OCI-LY7 (cell line): ENCODE measurements around the gene LRRC74B. TPM values are rescaled to one million over a fixed set of nuclear protein-coding genes. Genes with fewer than 3 reads are reported as not detected.

Source experiments
- BruUV-seq: library from RNA; stranded (reverse); fragments of 400-500 nt; replicated peaks from 2 replicates; lab custom pipeline; 2021; lab: Mats Ljungman, UMichigan
- CTCF ChIA-PET: fragments of 300-600 bp; sonication (Branson Sonifier 250); formaldehyde crosslinking; loops from one replicate; lab custom pipeline; 2022; ENCODE audit warnings: antibody characterized with exemption; ENCODE audit not compliant: unreplicated experiment; lab: Charles Lee
- POLR2A ChIA-PET: fragments of 300-600 bp; sonication (Branson Sonifier 250); formaldehyde crosslinking; loops from one replicate; lab custom pipeline; 2022; ENCODE audit warnings: antibody characterized with exemption; lab: Charles Lee
- DNase-seq: peaks from one replicate; pipeline ENCODE4 v3.0.0-alpha.2; 2015; ENCODE audit warnings: low spot score
- H2AFZ ChIP-seq: fragments of 200-600 bp; sonication (generic), shearing (Covaris generic); 2 replicates; pipeline ENCODE4 v1.6.1; 2014; ENCODE audit warnings: mild to moderate bottlenecking, antibody characterized with exemption, low read length, moderate library complexity
- H3K27ac ChIP-seq: fragments of 200-600 bp; sonication (generic); 2 replicates; pipeline ENCODE4 v1.5.1; 2014; ENCODE audit warnings: mixed run types, low read depth, mild to moderate bottlenecking, moderate library complexity, low read length, inconsistent platforms; ENCODE audit not compliant: poor library complexity, severe bottlenecking
- H3K36me3 ChIP-seq: fragments of 200-600 bp; sonication (generic); 2 replicates; pipeline ENCODE4 v1.6.1; 2014; ENCODE audit warnings: mild to moderate bottlenecking, antibody characterized with exemption, low read length, moderate library complexity, mixed read lengths; ENCODE audit not compliant: insufficient read depth
- H3K4me1 ChIP-seq: fragments of 200-600 bp; sonication (generic); 2 replicates; pipeline ENCODE4 v1.5.1; 2014; ENCODE audit warnings: mild to moderate bottlenecking, low read length; ENCODE audit not compliant: insufficient read depth, poor library complexity, severe bottlenecking
- H3K4me2 ChIP-seq: fragments of 200-600 bp; sonication (generic); 2 replicates; pipeline ENCODE4 v1.6.1; 2014; ENCODE audit warnings: mild to moderate bottlenecking, low read length
- H3K4me3 ChIP-seq: fragments of 200-600 bp; sonication (generic); 2 replicates; pipeline ENCODE4 v1.5.1; 2014; ENCODE audit warnings: mild to moderate bottlenecking, low read depth, low read length; ENCODE audit not compliant: poor library complexity, severe bottlenecking
- H3K79me2 ChIP-seq: fragments of 200-600 bp; sonication (generic); 2 replicates; pipeline ENCODE4 v1.6.1; 2016; ENCODE audit warnings: low read depth, mild to moderate bottlenecking, low read length, moderate library complexity, mixed read lengths; ENCODE audit not compliant: insufficient read depth
- H3K9me2 ChIP-seq: fragments of 200-600 bp; sonication (generic); 2 replicates; pipeline ENCODE4 v1.6.1; 2016; ENCODE audit warnings: mild to moderate bottlenecking, low read length, mixed read lengths; ENCODE audit not compliant: insufficient read depth
- H3K9me3 ChIP-seq: fragments of 200-600 bp; sonication (generic); 2 replicates; pipeline ENCODE4 v1.6.1; 2014; ENCODE audit warnings: mild to moderate bottlenecking, mixed run types, low read length, mixed read lengths
- H4K20me1 ChIP-seq: fragments of 200-600 bp; sonication (generic); 2 replicates; pipeline ENCODE4 v1.6.1; 2014; ENCODE audit warnings: mild to moderate bottlenecking, antibody characterized with exemption, low read length, moderate library complexity, mixed read lengths; ENCODE audit not compliant: insufficient read depth
- CTCF ChIP-seq: fragments of 200-600 bp; sonication (generic); conservative IDR thresholded peaks from 2 replicates; pipeline ENCODE4 v1.5.1; 2014; ENCODE audit warnings: mild to moderate bottlenecking, antibody characterized with exemption, low read length, moderate library complexity, mixed read lengths
- EZH2phosphoT487 ChIP-seq: fragments of 200-600 bp; sonication (generic); IDR thresholded peaks from 2 replicates; pipeline ENCODE4 v1.6.1; 2018; ENCODE audit warnings: low read depth, borderline replicate concordance, mild to moderate bottlenecking, mixed run types, antibody characterized with exemption, low read length, moderate library complexity, mixed read lengths
- intact Hi-C: fragments of 100-400 bp; cut with micrococcal nuclease; formaldehyde crosslinking; loops from one replicate; pipeline ENCODE4 v1.10.0; 2022; ENCODE audit not compliant: unreplicated experiment
- total RNA-seq, 2 experiments: library from RNA; depleted of rRNA in 1 of 2; stranded (reverse); fragments of >200 nt in 1 of 2; shearing (Covaris generic) in 1 of 2; gene quantifications; 2 replicates each; pipeline ENCODE4 v1.2.3, GENCODE V29; 2014 to 2022

Gene LRRC74B
- total RNA-seq, 2 experiments from 2014 or later, result not detected

GRCh38 chr22:21015466-21016006 is 30.2 kb upstream of the LRRC74B start:
- Histone ChIP-seq H3K4me2 (no peak overlapping the region), H4K20me1 (no peaks in the 10 kb centered on the region), H3K4me3 (no peak overlapping the region), H3K36me3 (no peaks in the 10 kb centered on the region), H3K4me1 (peaks cover 15% of the 10 kb centered on the region), H3K79me2 (no peaks in the 10 kb centered on the region), H3K9me2 (no peaks in the 10 kb centered on the region), H3K9me3 (no peaks in the 10 kb centered on the region), H2AFZ (no peak overlapping the region), H3K27ac (no peak overlapping the region)
- TF ChIP-seq CTCF (no peak), EZH2phosphoT487 (no peak)
- no peak for DNase-seq
- no TSS peak for BruUV-seq
- CTCF ChIA-PET, result interaction anchor here (0.6 kb wide), 1 partner anchor 40 kb away, joined by 3 read pairs; no protein-coding TSS in a partner anchor
- intact Hi-C loops, result no loop called here
- POLR2A ChIA-PET, result interaction anchor here (0.9 kb wide), 1 partner anchor 11 kb away, joined by 3 read pairs; no protein-coding TSS in a partner anchor

GRCh38 chr22:21016644-21017420 is 28.9 kb upstream of the LRRC74B start:
- ChIA-PET CTCF (no interaction called here), POLR2A (interaction anchor here (0.7 kb wide), 1 partner anchor 35 kb away, joined by 5 read pairs; no protein-coding TSS in a partner anchor)
- no peaks in the 10 kb centered on the region for H4K20me1 ChIP-seq
- no peaks in the 10 kb centered on the region for H3K9me2 ChIP-seq
- H2AFZ ChIP-seq, result no peak overlapping the region
- no TSS peak for BruUV-seq
- H3K27ac ChIP-seq, result no peak overlapping the region
- no peaks in the 10 kb centered on the region for H3K36me3 ChIP-seq
- H3K79me2 ChIP-seq, result no peaks in the 10 kb centered on the region
- H3K4me3 ChIP-seq, result no peak overlapping the region
- TF ChIP-seq CTCF (no peak), EZH2phosphoT487 (no peak)
- intact Hi-C loops, result no loop called here
- no peak for DNase-seq
- H3K4me1 ChIP-seq, result peaks cover 15% of the 10 kb centered on the region
- no peaks in the 10 kb centered on the region for H3K9me3 ChIP-seq
- H3K4me2 ChIP-seq, result no peak overlapping the region

- ChIA-PET POLR2A (no interaction called here), CTCF (no interaction called here)
- H3K4me3 ChIP-seq, result no peak overlapping the region
- no peak overlapping the region for H2AFZ ChIP-seq
- H3K4me2 ChIP-seq, result no peak overlapping the region
- intact Hi-C loops, result no loop called here
- H3K9me2 ChIP-seq, result no peaks in the 10 kb centered on the region
- no peaks in the 10 kb centered on the region for H3K9me3 ChIP-seq
- H3K36me3 ChIP-seq, result no peaks in the 10 kb centered on the region
- H3K4me1 ChIP-seq, result peaks cover 12% of the 10 kb centered on the region
- H3K79me2 ChIP-seq, result no peaks in the 10 kb centered on the region
- DNase-seq, result no peak
- no TSS peak for BruUV-seq
- H3K27ac ChIP-seq, result no peak overlapping the region
- TF ChIP-seq EZH2phosphoT487 (no peak), CTCF (no peak)
- no peaks in the 10 kb centered on the region for H4K20me1 ChIP-seq
Measured at GRCh38 chr22:21018314-21018713, 27.4 kb upstream of the LRRC74B start.
